Thoracic aorta (tissue), 2 donors: Measurements from ENCODE around the gene DDR2. TPM values are rescaled to one million over a fixed set of nuclear protein-coding genes. Genes with fewer than 3 reads are reported as not detected.

Source experiments
- ATAC-seq: fragments of 150-250 bp; one replicate; pipeline ENCODE4 v1.8.0; 2017; ENCODE audit warnings: low read depth; ENCODE audit not compliant: insufficient number of reproducible peaks, low FRiP score
- DNase-seq: peaks from one replicate; pipeline ENCODE4 v3.0.0-alpha.2; 2020; ENCODE audit warnings: low spot score
- H3K27ac ChIP-seq, 2 donors: fragments of 200-600 bp; sonication (generic); 1 replicate in 1 of 2; 2 replicates in 1 of 2; pipeline ENCODE4 v1.5.1; 2016; ENCODE audit warnings: mild to moderate bottlenecking in 2 of 2, moderate library complexity in 2 of 2
- H3K27me3 ChIP-seq: fragments of 200-600 bp; sonication (generic); replicated peaks from 2 replicates; pipeline ENCODE4 v1.6.0; 2016; ENCODE audit warnings: mild to moderate bottlenecking; ENCODE audit not compliant: insufficient read depth
- H3K36me3 ChIP-seq: fragments of 200-600 bp; sonication (generic); one replicate; pipeline ENCODE4 v1.5.1; 2016
- H3K4me1 ChIP-seq, 2 donors: fragments of 200-600 bp; sonication (generic); 1 replicate in 1 of 2; 2 replicates in 1 of 2; pipeline versions ENCODE4 v1.5.1 to v1.6.0; 2016; ENCODE audit warnings: low read depth in 2 of 2, mild to moderate bottlenecking in 1 of 2; ENCODE audit not compliant: control insufficient read depth in 1 of 2
- H3K4me3 ChIP-seq: fragments of 200-600 bp; sonication (generic); 2 replicates; pipeline ENCODE4 v1.5.1; 2016; ENCODE audit warnings: mild to moderate bottlenecking
- H3K9me3 ChIP-seq: fragments of 200-600 bp; sonication (generic); 2 replicates; pipeline ENCODE4 v1.5.1; 2016
- total RNA-seq, 2 donors: library from RNA; depleted of rRNA; stranded (reverse); fragments of >200 nt; gene quantifications; one replicate each; pipeline versions ENCODE4 v1.1.0 to v1.2.3, GENCODE V29; 2016
- TF ChIP-seq, protein P1 (sequence below): fragments of 200-600 bp; sonication (generic); IDR thresholded peaks from one replicate; pipeline ENCODE4 v1.5.1; 2019; ENCODE audit warnings: antibody characterized with exemption

The DDR2 gene
- total RNA-seq, 2 donors from 2014 or later = 133 to 144 TPM

DNA sequence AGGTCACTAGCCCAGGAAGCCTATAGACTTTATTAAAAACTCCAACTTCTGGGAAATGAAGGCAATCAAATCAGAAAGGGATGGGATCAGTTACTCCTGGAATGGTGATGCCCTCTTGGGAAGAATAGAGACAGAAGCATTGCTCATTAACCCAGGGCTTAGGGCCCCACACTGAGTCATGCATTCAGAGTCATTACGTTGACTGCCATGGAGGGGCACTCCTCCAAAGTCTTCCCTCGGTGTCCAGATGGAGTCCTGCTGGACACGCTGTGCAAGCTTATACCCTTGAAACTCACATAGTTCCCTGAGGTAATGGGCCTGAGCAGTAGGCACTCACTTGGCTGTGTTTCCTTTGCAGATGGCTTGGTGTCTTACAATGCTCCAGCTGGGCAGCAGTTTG lies 123.0 kb downstream of the DDR2 start:
- Histone ChIP-seq H3K9me3 (no peaks in the 10 kb centered on the region), H3K4me1 (no peaks in the 10 kb centered on the region), H3K27me3 (no peaks in the 10 kb centered on the region), H3K36me3 (peaks cover 21% of the 10 kb centered on the region), H3K4me3 (no peak overlapping the region), H3K27ac (no peak overlapping the region)
- TF ChIP-seq, protein P1, sequence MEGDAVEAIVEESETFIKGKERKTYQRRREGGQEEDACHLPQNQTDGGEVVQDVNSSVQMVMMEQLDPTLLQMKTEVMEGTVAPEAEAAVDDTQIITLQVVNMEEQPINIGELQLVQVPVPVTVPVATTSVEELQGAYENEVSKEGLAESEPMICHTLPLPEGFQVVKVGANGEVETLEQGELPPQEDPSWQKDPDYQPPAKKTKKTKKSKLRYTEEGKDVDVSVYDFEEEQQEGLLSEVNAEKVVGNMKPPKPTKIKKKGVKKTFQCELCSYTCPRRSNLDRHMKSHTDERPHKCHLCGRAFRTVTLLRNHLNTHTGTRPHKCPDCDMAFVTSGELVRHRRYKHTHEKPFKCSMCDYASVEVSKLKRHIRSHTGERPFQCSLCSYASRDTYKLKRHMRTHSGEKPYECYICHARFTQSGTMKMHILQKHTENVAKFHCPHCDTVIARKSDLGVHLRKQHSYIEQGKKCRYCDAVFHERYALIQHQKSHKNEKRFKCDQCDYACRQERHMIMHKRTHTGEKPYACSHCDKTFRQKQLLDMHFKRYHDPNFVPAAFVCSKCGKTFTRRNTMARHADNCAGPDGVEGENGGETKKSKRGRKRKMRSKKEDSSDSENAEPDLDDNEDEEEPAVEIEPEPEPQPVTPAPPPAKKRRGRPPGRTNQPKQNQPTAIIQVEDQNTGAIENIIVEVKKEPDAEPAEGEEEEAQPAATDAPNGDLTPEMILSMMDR = no peak
- ATAC-seq = no peak
- no peak for DNase-seq

DNA sequence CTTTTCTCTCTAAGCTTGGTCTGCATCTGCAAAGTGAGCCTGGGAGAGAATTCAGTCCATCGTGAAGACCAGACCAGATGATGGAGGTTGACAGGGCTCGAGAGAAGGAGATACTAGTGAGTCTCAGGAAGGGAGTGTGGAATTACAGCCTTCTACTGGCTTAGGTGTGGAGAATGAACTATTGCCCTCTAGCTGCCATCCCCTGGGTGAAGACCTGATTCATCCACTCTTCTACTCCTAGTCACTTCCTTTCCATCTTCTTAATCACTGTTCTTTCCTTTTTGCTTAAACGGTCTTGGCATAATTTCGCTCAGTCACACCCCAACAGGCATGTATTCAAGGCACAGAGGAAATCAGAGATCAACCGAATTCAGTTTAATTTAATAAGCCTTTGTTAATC lies 124.3 kb downstream of the DDR2 start:
- no peak for DNase-seq
- Histone ChIP-seq H3K4me3 (no peak overlapping the region), H3K4me1 (no peaks in the 10 kb centered on the region), H3K9me3 (no peaks in the 10 kb centered on the region), H3K27me3 (no peaks in the 10 kb centered on the region), H3K36me3 (peaks cover 31% of the 10 kb centered on the region), H3K27ac (no peak overlapping the region)
- no peak for ATAC-seq
- TF ChIP-seq, protein P1 = no peak

DNA sequence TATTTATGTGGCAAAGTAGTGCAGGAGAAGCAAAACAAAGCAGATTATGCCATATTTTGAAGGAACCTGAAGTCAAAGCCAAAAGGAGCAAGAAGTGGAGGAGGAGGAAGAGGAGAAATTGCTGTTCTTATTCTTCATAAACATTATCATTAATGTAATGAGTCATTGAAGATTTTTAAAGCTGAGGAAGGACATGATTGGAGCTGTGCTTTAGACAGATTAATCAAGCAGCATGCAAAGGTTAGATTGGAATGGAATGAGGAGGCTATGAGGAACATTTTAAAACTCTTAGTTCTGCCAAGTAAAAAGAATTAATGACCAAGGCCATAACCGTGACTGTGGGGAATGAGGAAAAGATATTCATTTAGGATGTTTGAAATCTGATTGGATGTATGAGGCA lies 125.2 kb downstream of the DDR2 start:
- ATAC-seq = no peak
- Histone ChIP-seq H3K9me3 (no peaks in the 10 kb centered on the region), H3K27ac (peak overlapping the region in 1 of 2 donors; percentile 1), H3K4me3 (no peak overlapping the region), H3K27me3 (no peaks in the 10 kb centered on the region), H3K4me1 (no peaks in the 10 kb centered on the region), H3K36me3 (peaks cover 31% of the 10 kb centered on the region)
- DNase-seq = no peak
- TF ChIP-seq, protein P1 = no peak

- Histone ChIP-seq H3K9me3 (no peaks in the 10 kb centered on the region), H3K4me3 (no peak overlapping the region), H3K27me3 (no peaks in the 10 kb centered on the region), H3K27ac (no peak overlapping the region), H3K36me3 (peaks cover 30% of the 10 kb centered on the region), H3K4me1 (no peaks in the 10 kb centered on the region)
- TF ChIP-seq, protein P1 = no peak
- ATAC-seq (no peak), DNase-seq (no peak)
Observed at GRCh38 chr1:162765788-162766187, 133.5 kb downstream of the DDR2 start.

DNA sequence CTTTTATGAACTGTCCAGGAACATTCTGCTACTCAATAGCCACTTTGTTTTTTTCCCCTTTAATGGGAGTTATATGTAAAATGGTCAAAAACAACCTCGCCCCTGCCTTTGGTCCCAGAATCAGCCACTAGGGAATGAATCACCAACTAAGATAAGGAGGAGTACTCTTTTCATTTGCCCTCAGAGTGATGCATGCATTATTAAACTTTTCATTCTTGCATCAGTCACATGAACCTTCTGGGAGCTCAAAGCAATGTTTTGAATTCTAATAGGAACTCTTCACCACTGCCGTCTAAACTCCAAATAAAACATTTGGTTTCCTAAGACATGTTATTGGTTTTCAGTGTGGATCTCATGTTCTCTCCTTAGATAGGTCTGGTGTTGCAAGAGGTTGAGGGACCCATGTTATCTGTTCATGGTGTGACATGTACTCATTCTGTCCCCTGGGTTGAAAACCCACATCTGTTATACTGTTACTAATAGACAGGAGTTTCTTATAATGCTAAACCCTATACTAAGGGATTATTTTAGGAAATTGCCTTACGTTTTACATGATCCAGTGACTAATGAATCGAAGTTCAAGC lies 140.4 kb downstream of the DDR2 start:
- Histone ChIP-seq H3K36me3 (peaks cover 22% of the 10 kb centered on the region), H3K4me1 (no peaks in the 10 kb centered on the region), H3K27ac (no peak overlapping the region), H3K4me3 (no peak overlapping the region), H3K9me3 (no peaks in the 10 kb centered on the region), H3K27me3 (no peaks in the 10 kb centered on the region)
- TF ChIP-seq, protein P1 = no peak
- no peak for DNase-seq
- no peak for ATAC-seq
